Measurements from ENCODE around the gene ATP1A4.
"Not testable (repeated sequence)": the region's sequence is repeated elsewhere in the genome, so short reads cannot be mapped to it uniquely, and the experiment has no call there.

ATP1A4 gene

GRCh38 chr1:160151303-160151702, at the start of gene ATP1A4:
Gene ATP1A4, plus strand, starts transcription at chr1:160151603. Its CDS starts 438 bp downstream, at chr1:160152041.
- DNase-seq (ENCODE audit: low read depth, low spot score): no peak

- no peak for DNase-seq (ENCODE audit: low read depth, low spot score)
Measured at GRCh38 chr1:160101717-160102522, 49.5 kb upstream of the ATP1A4 start.

- no peak for DNase-seq (ENCODE audit: low read depth, low spot score)
Measured at GRCh38 chr1:160103658-160104408, 47.6 kb upstream of the ATP1A4 start.

DNA sequence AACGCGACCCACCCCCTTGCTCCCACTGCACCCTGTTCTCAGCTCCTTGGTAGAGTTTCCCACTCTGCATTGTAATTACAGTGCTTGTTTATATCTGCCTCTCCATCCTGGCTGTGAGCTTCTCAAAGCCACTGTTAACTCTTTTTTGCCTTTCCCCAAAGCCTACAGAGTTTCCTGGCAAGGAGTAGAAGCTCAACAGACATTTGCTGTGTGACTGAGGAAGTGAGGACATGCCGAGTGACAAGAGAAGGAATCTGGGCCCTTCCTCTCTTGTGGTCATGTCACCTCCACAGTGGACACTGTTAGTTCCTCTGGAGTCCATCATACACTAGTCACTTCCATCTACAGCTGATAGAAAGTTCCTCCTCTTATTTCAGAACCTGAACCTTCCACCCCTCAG, 46.9 kb upstream of the ATP1A4 start:
- no peak for DNase-seq (ENCODE audit: low read depth, low spot score)

DNA sequence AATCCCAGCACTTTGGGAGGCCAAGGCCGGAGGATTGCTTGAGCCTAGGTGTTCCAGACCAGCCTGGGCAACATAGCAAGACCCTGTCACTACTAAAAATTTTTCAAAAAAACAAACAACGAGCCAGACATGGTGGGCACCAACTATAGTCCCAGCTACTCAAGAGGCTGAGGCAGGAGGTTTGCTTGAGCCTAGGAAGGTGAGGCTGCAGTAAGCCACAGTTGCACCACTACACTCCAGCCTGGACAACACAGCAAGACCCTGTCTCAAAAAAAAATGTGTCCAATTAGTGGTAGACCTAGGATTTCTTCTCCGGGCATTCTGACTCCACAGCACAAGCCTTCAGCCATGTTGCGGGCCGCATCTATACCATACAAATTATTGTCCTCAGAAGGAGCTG, 46.2 kb upstream of the ATP1A4 start:
- no peak for DNase-seq (ENCODE audit: low read depth, low spot score)

GRCh38 chr1:160107512-160107911, 43.9 kb upstream of the ATP1A4 start:
- no peak for DNase-seq (ENCODE audit: low read depth, low spot score)

DNA sequence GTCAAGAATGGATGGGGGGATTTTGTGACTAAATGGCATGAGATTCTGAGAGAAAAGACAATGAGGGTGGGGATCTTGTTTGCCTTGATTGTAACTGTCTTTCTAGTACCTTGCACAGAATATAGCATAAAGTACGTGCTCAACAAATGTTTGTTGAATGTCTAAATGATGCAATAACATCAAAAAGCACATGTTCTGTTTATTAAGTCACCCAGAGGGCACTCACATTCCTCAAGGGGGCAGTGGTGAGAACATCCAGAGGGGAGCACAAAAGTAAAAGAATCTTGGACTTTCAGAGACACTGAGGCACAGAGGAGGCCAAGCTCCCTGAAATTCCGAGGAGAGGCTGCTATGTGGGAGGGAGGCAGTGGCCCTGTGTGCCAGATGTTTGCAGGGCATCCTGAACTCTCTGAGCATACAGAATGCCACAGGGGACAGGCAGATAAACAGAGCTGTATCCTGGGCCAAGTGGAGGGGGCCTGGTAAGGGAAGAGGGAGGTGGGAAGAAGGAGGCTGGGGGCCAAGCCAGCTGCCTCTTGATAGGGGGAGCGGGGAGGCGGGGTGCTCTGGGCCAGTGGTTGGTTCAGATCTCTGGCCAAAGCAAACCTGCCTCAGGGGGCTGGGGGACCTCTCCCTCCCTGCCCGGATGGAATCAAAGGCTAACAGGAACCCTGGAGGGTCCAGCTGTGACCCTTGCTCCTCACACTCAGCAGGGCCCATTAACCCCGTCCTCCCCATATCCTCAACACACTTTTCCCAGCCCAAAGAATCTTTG, 42.3 kb upstream of the ATP1A4 start:
- peak; percentile 65 for DNase-seq (ENCODE audit: low read depth, low spot score)

DNA sequence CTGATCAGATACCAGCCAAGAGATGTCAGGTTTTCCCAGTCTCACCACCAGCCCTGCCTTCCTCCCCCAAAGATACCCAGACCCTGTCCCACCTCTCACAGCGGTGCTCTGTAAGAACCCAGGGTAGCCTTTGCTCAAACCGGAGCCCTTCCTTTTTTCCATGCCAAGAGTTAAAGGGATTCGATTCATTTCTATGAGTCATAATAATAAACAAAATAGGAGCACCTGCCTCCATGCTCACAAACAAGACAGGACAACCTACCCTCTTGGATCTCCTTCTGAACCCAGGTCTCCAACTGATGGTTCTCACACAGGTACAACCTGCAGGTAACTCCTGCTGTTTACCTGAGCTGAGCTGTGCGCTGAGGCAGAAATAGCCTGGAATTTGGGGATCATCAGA, 41.7 kb upstream of the ATP1A4 start:
- no peak for DNase-seq (ENCODE audit: low read depth, low spot score)

DNA sequence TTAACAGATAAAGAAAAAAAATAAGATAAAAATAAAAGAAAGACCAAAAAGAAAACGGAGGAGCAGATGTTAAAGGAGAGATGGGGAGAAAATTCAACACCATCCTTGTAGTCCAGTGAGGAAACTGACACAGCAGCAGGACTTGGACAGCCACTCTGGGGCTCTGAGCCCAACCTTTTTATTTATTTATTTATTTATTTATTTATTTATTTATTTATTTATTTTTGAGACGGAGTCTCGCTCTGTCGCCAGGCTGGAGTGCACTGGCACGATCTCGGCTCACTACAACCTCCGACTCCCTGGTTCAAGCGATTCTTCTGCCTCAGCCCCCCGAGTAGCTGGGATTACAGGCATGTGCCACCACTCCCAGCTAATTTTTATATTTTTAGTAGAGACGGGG, 39.9 kb upstream of the ATP1A4 start:
- not testable (repeated sequence) for DNase-seq (ENCODE audit: low read depth, low spot score)

DNA sequence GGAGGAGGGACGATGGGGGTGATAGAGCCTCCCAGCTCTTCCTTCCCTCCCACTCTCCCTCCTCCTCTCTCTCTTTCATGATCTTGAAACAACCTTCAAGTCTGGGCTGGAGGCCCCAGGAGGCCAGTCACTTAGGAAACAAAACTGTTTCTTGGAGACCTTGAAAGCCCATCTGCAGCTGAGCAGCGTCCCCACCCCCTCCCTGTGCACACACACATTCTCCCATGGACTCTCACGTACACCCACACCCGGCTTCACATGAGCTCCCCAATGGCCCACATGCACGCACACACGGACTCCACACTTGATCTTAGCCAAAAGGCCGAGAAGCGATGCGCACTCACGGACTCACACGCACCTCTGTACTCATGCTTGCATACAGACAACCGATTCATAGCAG, 39.0 kb upstream of the ATP1A4 start:
- DNase-seq (ENCODE audit: low read depth, low spot score): no peak

- DNase-seq (ENCODE audit: low read depth, low spot score): no peak
Measured at GRCh38 chr1:160113407-160113806, 38.0 kb upstream of the ATP1A4 start.

GRCh38 chr1:160114085-160114484, 37.3 kb upstream of the ATP1A4 start:
- DNase-seq (ENCODE audit: low read depth, low spot score): no peak

DNA sequence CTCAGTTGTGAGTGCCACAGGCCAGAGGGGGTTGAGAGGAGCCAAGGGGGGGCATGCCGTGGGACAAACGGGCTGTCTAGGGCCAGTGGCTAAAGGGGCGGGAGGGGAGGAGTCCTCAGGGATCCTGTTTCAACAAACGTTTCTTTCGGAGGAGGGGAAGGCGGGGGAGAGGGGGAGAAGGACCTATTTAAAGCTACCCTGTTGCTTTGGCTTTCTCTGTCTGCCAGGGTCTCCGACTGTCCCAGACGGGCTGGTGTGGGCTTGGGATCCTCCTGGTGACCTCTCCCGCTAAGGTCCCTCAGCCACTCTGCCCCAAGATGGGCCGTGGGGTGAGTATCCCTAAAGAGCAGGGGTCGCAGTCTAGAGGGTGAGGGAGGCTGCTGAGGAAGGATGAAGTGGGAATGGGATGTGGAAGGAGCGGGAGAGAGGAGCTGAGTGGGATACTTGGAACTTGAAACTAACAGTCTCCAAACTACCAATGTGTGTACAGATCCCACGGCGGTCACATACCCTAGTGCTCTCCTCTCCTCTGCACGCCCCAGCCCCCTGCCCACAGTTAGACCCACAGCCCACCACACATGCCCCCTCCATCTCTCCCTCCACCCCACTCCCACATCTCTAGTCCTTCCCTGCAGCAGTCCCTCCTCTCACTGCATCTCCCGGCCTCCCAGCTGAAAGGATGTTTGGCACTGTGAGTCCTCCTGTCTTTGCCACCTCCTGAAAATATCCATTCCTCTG, 35.7 kb upstream of the ATP1A4 start, which contains the start of gene ATP1A2:
Gene ATP1A2 (plus strand): TSS at position 215 of the 738 bp plus-strand sequence. CDS start 103 bp downstream, at position 318.
- DNase-seq (ENCODE audit: low read depth, low spot score): no peak

- peak; percentile 44 for DNase-seq (ENCODE audit: low read depth, low spot score)
Measured at GRCh38 chr1:160116283-160117147, 34.9 kb upstream of the ATP1A4 start.

GRCh38 chr1:160117300-160117699, 34.1 kb upstream of the ATP1A4 start:
- DNase-seq (ENCODE audit: low read depth, low spot score): no peak

- DNase-seq (ENCODE audit: low read depth, low spot score): peak; percentile 75
Measured at GRCh38 chr1:160117709-160118183, 33.7 kb upstream of the ATP1A4 start.

- no peak for DNase-seq (ENCODE audit: low read depth, low spot score)
Measured at GRCh38 chr1:160118928-160119327, 32.5 kb upstream of the ATP1A4 start.

GRCh38 chr1:160120797-160121196, 30.6 kb upstream of the ATP1A4 start:
- DNase-seq (ENCODE audit: low read depth, low spot score): no peak

- DNase-seq (ENCODE audit: low read depth, low spot score): no peak
Measured at GRCh38 chr1:160121388-160121787, 30.0 kb upstream of the ATP1A4 start.

- DNase-seq (ENCODE audit: low read depth, low spot score): no peak
Measured at GRCh38 chr1:160122978-160123495, 28.4 kb upstream of the ATP1A4 start.

Measured in astrocyte of the hippocampus (primary cell).